SK-N-SH treated with all-trans-retinoic acid at 6 μM for 48 hours (cell line): Measurements from ENCODE around the gene MAMDC4.

Experiments used
- ATAC-seq: fragments of 200-7000 bp; cut with Tn5 transposase; 3 replicates; pipeline ENCODE4 v1.9.1; 2020; ENCODE audit warnings: mild to moderate bottlenecking, moderate library complexity
- ARNTL ChIP-seq: fragments of 450-650 bp; formaldehyde crosslinking; IDR thresholded peaks from 2 replicates; pipeline ENCODE4 v1.5.0; 2020; ENCODE audit warnings: low read depth, mild to moderate bottlenecking, moderate library complexity, borderline replicate concordance
- BACH2 ChIP-seq: fragments of 250-450 bp; sonication (Bioruptor Pico); IDR thresholded peaks from 2 replicates; pipeline ENCODE4 v1.9.0; 2021; ENCODE audit warnings: mild to moderate bottlenecking, borderline replicate concordance
- CREB5 ChIP-seq: fragments of 250-450 bp; sonication (Bioruptor Pico); IDR thresholded peaks from 2 replicates; pipeline ENCODE4 v1.5.1; 2020; ENCODE audit warnings: low read depth, mild to moderate bottlenecking, moderate library complexity
- CSDC2 ChIP-seq: fragments of 250-450 bp; sonication (Bioruptor Pico); IDR thresholded peaks from 2 replicates; pipeline ENCODE4 v1.5.0; 2020; ENCODE audit warnings: mild to moderate bottlenecking, moderate library complexity
- ESRRG ChIP-seq: fragments of 250-450 bp; sonication (Bioruptor Pico); IDR thresholded peaks from 2 replicates; pipeline ENCODE4 v1.6.1; 2021; ENCODE audit warnings: mild to moderate bottlenecking
- GLIS3 ChIP-seq: fragments of 250-450 bp; sonication (Bioruptor Pico); IDR thresholded peaks from 2 replicates; pipeline ENCODE4 v1.5.0; 2020; ENCODE audit warnings: mild to moderate bottlenecking, moderate library complexity
- OSR1 ChIP-seq: fragments of 250-450 bp; sonication (Bioruptor Pico); IDR thresholded peaks from 2 replicates; pipeline ENCODE4 v1.8.0; 2022; ENCODE audit warnings: moderate library complexity, mild to moderate bottlenecking, inconsistent platforms
- PPARA ChIP-seq: fragments of 250-450 bp; sonication (Bioruptor Pico); IDR thresholded peaks from 2 replicates; pipeline ENCODE4 v1.5.0; 2020; ENCODE audit warnings: mild to moderate bottlenecking, borderline replicate concordance
- RARB ChIP-seq: fragments of 250-450 bp; sonication (Bioruptor Pico); IDR thresholded peaks from 2 replicates; pipeline ENCODE4 v1.8.0; 2021; ENCODE audit warnings: mild to moderate bottlenecking, moderate library complexity
- TOX ChIP-seq: fragments of 250-450 bp; sonication (Bioruptor Pico); IDR thresholded peaks from 2 replicates; pipeline ENCODE4 v1.8.0; 2021; ENCODE audit warnings: mild to moderate bottlenecking, moderate library complexity, borderline replicate concordance
- ZC3H10 ChIP-seq: fragments of 250-450 bp; sonication (Bioruptor Pico); IDR thresholded peaks from 2 replicates; pipeline ENCODE4 v1.5.1; 2021; ENCODE audit warnings: mild to moderate bottlenecking, moderate library complexity
- ZFP3 ChIP-seq: fragments of 250-450 bp; sonication (Bioruptor Pico); IDR thresholded peaks from 2 replicates; pipeline ENCODE4 v1.5.0; 2020; ENCODE audit warnings: mild to moderate bottlenecking, moderate library complexity
- ZNF565 ChIP-seq: fragments of 450-650 bp; formaldehyde crosslinking; conservative IDR thresholded peaks from 2 replicates; pipeline ENCODE4 v1.5.0; 2020; ENCODE audit warnings: low read depth, mild to moderate bottlenecking, moderate library complexity
- ZNF70 ChIP-seq: fragments of 450-650 bp; formaldehyde crosslinking; IDR thresholded peaks from 2 replicates; pipeline ENCODE4 v1.5.0; 2020; ENCODE audit warnings: mild to moderate bottlenecking, moderate library complexity
- TF ChIP-seq, protein P1 (sequence below): fragments of 250-450 bp; sonication (Bioruptor Pico); IDR thresholded peaks from 2 replicates; pipeline ENCODE4 v1.8.0; 2020; ENCODE audit warnings: mild to moderate bottlenecking, moderate library complexity, borderline replicate concordance
- TF ChIP-seq, protein P2 (sequence below): fragments of 250-450 bp; sonication (Bioruptor Pico); IDR thresholded peaks from 2 replicates; pipeline ENCODE4 v1.5.0; 2020; ENCODE audit warnings: mild to moderate bottlenecking, moderate library complexity
- TF ChIP-seq, protein P3 (sequence below): fragments of 250-450 bp; sonication (Bioruptor Pico); IDR thresholded peaks from 2 replicates; pipeline ENCODE4 v1.5.1; 2021; ENCODE audit warnings: mild to moderate bottlenecking, moderate library complexity

The MAMDC4 gene

GRCh38 chr9:136838314-136839228, 13.6 kb upstream of the MAMDC4 start (continued):
- TF ChIP-seq, protein P1, sequence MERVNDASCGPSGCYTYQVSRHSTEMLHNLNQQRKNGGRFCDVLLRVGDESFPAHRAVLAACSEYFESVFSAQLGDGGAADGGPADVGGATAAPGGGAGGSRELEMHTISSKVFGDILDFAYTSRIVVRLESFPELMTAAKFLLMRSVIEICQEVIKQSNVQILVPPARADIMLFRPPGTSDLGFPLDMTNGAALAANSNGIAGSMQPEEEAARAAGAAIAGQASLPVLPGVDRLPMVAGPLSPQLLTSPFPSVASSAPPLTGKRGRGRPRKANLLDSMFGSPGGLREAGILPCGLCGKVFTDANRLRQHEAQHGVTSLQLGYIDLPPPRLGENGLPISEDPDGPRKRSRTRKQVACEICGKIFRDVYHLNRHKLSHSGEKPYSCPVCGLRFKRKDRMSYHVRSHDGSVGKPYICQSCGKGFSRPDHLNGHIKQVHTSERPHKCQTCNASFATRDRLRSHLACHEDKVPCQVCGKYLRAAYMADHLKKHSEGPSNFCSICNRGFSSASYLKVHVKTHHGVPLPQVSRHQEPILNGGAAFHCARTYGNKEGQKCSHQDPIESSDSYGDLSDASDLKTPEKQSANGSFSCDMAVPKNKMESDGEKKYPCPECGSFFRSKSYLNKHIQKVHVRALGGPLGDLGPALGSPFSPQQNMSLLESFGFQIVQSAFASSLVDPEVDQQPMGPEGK (CRISPR knock-in tag), result no peak

DNA sequence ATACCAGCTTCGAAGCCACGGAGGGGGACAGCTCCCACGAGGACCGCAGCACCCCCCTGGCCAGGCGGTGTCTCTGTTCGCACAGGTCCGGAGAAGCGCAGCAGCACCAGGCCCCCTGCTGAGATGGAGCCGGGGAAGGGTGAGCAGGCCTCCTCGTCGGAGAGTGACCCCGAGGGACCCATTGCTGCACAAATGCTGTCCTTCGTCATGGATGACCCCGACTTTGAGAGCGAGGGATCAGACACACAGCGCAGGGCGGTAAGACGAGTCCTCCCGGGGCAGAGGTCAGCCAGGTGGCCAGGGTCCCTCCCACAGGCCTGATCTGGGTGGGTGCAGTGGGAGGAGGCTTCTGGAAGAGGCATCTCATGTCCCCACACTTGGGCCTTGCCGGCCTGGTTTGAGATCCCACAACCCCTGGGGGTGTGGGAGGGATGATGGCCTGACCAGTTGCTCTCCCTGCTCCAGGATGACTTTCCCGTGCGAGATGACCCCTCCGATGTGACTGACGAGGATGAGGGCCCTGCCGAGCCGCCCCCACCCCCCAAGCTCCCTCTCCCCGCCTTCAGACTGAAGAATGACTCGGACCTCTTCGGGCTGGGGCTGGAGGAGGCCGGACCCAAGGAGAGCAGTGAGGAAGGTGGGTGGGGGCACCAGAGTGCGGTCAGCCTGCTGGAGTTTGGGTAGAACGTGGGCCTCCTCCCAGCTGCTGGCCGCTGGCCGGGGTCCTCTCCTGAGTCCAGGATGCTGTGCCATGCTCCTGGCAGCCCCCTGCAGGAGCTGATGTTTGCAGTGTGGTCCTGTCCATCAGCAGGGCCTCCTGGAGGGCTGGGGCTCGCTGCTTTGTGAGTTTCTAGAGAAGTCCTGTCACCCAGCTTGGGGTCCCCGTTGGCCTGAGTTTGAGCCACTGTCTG, 12.7 kb upstream of the MAMDC4 start:
- ATAC-seq, result no peak
- TF ChIP-seq CREB5 (CRISPR knock-in tag) (no peak), GLIS3 (CRISPR knock-in tag) (no peak), ZFP3 (no peak), BACH2 (no peak), ZNF565 (CRISPR knock-in tag) (no peak), PPARA (CRISPR knock-in tag) (no peak), ESRRG (CRISPR knock-in tag) (no peak), ZNF70 (no peak), ARNTL (CRISPR knock-in tag) (no peak), RARB (CRISPR knock-in tag) (no peak), OSR1 (CRISPR knock-in tag) (no peak)
- TF ChIP-seq, protein P1 (CRISPR knock-in tag), result no peak
- TF ChIP-seq, protein P2, sequence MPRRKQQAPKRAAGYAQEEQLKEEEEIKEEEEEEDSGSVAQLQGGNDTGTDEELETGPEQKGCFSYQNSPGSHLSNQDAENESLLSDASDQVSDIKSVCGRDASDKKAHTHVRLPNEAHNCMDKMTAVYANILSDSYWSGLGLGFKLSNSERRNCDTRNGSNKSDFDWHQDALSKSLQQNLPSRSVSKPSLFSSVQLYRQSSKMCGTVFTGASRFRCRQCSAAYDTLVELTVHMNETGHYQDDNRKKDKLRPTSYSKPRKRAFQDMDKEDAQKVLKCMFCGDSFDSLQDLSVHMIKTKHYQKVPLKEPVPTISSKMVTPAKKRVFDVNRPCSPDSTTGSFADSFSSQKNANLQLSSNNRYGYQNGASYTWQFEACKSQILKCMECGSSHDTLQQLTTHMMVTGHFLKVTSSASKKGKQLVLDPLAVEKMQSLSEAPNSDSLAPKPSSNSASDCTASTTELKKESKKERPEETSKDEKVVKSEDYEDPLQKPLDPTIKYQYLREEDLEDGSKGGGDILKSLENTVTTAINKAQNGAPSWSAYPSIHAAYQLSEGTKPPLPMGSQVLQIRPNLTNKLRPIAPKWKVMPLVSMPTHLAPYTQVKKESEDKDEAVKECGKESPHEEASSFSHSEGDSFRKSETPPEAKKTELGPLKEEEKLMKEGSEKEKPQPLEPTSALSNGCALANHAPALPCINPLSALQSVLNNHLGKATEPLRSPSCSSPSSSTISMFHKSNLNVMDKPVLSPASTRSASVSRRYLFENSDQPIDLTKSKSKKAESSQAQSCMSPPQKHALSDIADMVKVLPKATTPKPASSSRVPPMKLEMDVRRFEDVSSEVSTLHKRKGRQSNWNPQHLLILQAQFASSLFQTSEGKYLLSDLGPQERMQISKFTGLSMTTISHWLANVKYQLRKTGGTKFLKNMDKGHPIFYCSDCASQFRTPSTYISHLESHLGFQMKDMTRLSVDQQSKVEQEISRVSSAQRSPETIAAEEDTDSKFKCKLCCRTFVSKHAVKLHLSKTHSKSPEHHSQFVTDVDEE (CRISPR knock-in tag), result no peak
- TF ChIP-seq, protein P3, sequence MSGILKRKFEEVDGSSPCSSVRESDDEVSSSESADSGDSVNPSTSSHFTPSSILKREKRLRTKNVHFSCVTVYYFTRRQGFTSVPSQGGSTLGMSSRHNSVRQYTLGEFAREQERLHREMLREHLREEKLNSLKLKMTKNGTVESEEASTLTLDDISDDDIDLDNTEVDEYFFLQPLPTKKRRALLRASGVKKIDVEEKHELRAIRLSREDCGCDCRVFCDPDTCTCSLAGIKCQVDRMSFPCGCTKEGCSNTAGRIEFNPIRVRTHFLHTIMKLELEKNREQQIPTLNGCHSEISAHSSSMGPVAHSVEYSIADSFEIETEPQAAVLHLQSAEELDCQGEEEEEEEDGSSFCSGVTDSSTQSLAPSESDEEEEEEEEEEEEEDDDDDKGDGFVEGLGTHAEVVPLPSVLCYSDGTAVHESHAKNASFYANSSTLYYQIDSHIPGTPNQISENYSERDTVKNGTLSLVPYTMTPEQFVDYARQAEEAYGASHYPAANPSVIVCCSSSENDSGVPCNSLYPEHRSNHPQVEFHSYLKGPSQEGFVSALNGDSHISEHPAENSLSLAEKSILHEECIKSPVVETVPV (CRISPR knock-in tag), result no peak

- ATAC-seq, result no peak
- TF ChIP-seq, protein P2 (CRISPR knock-in tag), result no peak
- TF ChIP-seq ZFP3, result no peak
- TF ChIP-seq, protein P3 (CRISPR knock-in tag), result no peak
- TF ChIP-seq PPARA (CRISPR knock-in tag), result no peak
- TF ChIP-seq CSDC2 (CRISPR knock-in tag), result no peak
- TF ChIP-seq OSR1 (CRISPR knock-in tag), result no peak
- no peak for TF ChIP-seq ZC3H10 (CRISPR knock-in tag)
- TF ChIP-seq TOX (CRISPR knock-in tag), result no peak
- TF ChIP-seq ZNF70, result no peak
These were observed 11.8 kb upstream of the MAMDC4 start for GRCh38 chr9:136840140-136840876.
